Left ventricle myocardium superior (tissue), 1 donor: Measurements from ENCODE around the gene COG2. TPM values are rescaled to one million over a fixed set of nuclear protein-coding genes. Genes with fewer than 3 reads are reported as not detected.

Experiments
- ATAC-seq: fragments of 200-7000 bp; cut with Tn5 transposase; one replicate; pipeline ENCODE4 v1.9.1; 2020; ENCODE audit warnings: mild to moderate bottlenecking, moderate library complexity
- DNase-seq: peaks from one replicate; pipeline ENCODE4 v3.0.0-alpha.2; 2020
- intact Hi-C: fragments of 100-400 bp; cut with micrococcal nuclease; formaldehyde crosslinking; loops from one replicate; pipeline ENCODE4 v1.11.0; 2022
- total RNA-seq: library from RNA; stranded (reverse); fragmentation: NEBNext Ultra II Directional; extraction: Animal tissue kit (Norgen Biotek cat#: 25700); gene quantifications from one replicate; pipeline ENCODE4 v1.2.1, GENCODE V29; 2021
- donor health status: DM: no; HTN: yes; CAD: no; lungs with severe emphysema.

COG2 gene
- total RNA-seq, 1 donor from 2014 or later: 34.3 TPM

- intact Hi-C loops: no loop called here
- no peak for ATAC-seq
- no peak for DNase-seq
Observed at GRCh38 chr1:230621324-230622030, 20.8 kb upstream of the COG2 start.

GRCh38 chr1:230622151-230622550 is 20.1 kb upstream of the COG2 start:
- DNase-seq: no peak
- intact Hi-C loops: no loop called here
- ATAC-seq: no peak

GRCh38 chr1:230624097-230624713 is 18.1 kb upstream of the COG2 start:
- no peak for ATAC-seq
- intact Hi-C loops: no loop called here
- DNase-seq: no peak

DNA sequence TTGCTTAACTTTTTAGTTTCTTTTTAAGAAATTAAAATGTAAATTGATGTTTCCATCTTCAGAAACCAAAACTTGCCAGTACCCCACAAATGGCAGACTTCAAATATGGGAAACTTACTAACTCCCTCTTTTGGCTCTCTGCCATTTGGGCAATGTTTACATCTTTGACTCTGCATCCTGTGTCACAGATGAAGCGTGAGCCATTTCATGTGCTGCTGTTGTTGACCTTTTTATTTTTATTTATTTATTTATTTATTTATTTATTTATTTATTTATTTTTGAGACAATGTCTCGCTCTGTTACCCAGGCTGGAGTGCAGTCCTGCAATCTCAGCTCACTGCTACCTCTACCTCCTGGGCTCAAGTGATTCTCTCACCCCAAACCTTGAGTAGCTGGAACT is 16.0 kb upstream of the COG2 start:
- ATAC-seq: no peak
- no peak for DNase-seq
- intact Hi-C loops: no loop called here

DNA sequence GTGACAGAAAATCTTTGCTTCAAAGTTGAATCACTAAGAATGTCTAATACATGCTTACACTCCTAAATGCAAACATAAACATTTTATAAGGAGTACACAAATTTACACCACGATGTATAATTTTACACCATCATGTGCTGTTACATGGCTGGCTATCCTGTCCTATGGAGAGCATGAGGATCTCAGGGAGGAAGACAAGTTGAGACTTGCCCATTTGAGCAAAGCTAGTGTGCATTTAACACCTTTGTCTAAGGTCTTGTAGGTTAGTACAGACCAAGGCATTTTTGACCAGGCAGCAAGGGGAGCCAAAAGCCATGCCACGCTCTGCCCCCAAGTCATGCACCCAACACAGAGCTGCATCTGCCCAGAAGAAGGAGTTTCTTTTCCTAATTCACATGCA is 14.5 kb upstream of the COG2 start:
- no peak for DNase-seq
- intact Hi-C loops: no loop called here
- no peak for ATAC-seq

- intact Hi-C loops: no loop called here
- DNase-seq (no peak), ATAC-seq (no peak)
Observed at GRCh38 chr1:230629511-230629910, 12.8 kb upstream of the COG2 start.

DNA sequence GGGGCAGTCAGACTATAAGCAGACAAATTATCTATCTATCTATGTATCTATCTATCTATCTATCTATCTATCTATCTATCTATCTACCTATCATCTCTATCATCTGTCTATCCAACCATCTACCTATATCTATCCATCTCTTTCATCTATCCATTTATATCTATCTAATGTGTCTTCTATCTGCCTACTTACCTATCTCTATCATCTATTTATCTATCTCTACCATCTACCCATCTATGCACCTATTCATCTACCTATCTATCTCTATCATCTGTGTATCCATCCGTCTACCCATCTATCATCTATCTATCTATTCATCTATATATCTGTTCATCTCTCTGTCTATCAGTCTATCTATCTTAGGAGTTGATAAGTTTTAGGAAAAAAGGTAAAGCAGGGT is 10.8 kb upstream of the COG2 start:
- intact Hi-C loops: no loop called here
- ATAC-seq: no peak

DNA sequence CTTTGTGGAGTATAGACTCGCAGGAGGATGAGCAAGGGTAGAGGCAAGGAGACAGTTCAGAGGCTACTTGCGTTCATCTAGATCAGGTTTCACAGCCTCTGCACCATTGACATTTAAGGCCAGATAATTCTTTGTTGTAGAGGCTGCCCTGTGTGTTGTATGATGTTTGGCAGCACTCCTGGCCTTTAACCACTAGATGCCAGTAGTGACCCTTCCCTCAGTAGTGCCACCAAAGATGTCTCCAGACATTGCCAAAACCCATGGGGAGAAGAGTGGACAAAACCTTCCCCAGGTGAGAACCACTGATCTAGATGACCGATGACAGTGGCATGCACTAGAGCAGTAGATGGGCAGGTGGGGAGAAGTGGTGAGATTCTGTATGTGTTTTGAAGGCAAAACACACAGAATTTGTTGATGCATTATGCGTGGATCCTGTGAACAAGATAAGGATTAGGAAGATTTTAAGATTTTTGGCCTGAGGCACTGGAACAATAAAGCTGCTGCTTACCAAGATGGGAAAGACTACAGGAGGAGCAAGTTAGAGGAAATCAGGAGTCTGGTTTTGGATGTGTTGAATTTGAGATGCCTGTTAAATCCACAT is 9.9 kb upstream of the COG2 start:
- DNase-seq (no peak), ATAC-seq (peak; percentile 72)
- intact Hi-C loops: no loop called here

More for the DNA sequence above, 10.8 kb upstream of the COG2 start:
- no peak for DNase-seq

- intact Hi-C loops: no loop called here
- ATAC-seq (no peak), DNase-seq (no peak)
Observed at GRCh38 chr1:230633469-230633868, 8.8 kb upstream of the COG2 start.

GRCh38 chr1:230634384-230634783 is 7.9 kb upstream of the COG2 start:
- intact Hi-C loops: no loop called here

DNA sequence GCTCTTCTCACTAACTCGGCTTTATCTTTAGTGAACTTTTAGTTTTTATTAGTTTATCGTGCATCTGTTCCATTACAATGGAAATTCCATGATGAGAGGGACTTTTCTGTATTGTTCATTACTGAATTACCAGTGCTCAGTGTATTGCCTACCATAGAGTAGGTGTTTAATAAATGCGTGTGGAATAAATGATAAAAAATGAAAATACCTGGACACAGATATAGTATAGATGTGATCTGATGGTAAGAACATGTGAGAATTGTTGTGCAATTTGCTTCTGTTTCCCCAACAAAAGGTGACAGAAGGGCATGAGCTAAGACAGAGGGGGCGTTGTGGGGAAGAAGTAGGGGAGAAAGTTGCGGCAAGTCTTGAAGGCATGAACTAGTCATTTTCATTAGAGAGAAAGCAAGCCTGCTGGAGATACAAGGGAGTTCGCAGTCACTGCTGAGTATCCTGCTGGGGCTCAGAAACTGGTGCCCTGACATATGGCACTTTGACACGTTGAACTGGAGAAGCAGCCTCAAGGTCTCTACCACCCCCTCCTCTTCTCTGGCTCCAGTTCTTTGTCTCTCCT is 5.6 kb upstream of the COG2 start:
- intact Hi-C loops: no loop called here
- ATAC-seq (no peak), DNase-seq (no peak)

More at GRCh38 chr1:230634384-230634783, 7.9 kb upstream of the COG2 start:
- DNase-seq: no peak
- ATAC-seq: no peak

DNA sequence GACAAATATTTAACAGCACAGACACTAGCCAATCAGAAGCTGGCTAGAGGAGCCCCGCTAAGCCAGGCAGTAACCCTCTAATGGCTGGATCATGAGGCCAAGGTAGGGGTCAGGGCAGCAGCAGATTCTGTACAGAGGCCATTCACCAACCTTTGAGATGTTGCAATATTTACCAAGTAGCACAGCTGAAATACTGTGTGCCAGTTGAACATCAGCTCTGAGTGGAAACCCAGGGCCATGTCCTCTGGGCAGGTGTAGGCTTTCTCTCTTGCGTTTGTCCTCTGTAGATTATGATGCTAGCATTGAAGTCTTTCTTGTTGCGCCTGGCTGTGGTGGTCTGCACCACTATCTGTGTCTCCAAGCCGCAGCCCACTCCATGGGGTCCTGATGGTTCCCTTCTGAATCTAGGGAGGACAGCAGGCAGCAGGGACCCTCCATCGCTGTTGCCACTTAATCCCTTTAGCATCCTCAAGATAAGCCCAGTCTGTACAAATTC is 2.5 kb upstream of the COG2 start:
- intact Hi-C loops: no loop called here
- ATAC-seq (no peak), DNase-seq (no peak)

- intact Hi-C loops: no loop called here
- DNase-seq: no peak
- no peak for ATAC-seq
Observed at GRCh38 chr1:230641346-230641745, 935 bp upstream of the COG2 start.

DNA sequence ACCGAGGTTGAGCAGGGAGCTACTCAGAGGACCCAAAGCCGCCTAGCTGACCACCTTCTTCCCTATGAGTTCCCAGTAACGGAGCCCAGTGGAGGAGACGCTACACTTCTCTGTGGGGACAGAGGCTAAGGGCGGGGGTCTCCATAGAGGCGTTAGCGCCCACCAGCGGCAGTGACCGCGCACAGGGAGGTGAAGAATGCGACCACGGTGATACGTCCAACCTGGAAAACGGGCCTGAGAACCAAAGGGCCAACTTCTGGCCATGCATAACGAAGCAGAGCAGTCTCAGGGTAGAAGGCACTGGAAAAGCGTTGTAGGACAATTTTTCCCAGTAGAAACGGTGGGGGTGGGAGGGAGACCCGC is 400 bp upstream of the COG2 start:
- DNase-seq (no peak), ATAC-seq (no peak)
- intact Hi-C loops: no loop called here

DNA sequence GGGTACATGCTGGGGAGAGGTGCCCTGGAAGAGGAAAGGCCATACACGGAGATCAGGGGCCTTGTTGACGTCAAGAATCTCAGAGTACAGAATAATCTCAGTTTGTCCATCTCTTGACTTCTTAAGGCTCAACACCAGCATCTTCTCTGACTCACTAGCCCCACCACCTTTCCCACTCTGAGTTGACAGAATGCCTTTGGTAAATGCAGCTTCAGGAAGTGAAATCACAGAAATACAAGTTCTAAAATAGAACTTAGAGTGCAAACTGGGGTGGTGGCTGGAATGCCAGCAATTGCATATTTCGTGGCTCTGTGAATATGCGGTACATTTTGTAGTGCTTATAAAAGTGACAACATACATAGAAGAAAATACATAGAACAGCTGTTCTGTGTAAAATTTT is 1.6 kb downstream of the COG2 start:
- intact Hi-C loops: no loop called here
- ATAC-seq: no peak

GRCh38 chr1:230646710-230647302 is 4.5 kb downstream of the COG2 start:
- ATAC-seq (no peak), DNase-seq (no peak)
- intact Hi-C loops: no loop called here

More for the DNA sequence above, 1.6 kb downstream of the COG2 start:
- DNase-seq: no peak

DNA sequence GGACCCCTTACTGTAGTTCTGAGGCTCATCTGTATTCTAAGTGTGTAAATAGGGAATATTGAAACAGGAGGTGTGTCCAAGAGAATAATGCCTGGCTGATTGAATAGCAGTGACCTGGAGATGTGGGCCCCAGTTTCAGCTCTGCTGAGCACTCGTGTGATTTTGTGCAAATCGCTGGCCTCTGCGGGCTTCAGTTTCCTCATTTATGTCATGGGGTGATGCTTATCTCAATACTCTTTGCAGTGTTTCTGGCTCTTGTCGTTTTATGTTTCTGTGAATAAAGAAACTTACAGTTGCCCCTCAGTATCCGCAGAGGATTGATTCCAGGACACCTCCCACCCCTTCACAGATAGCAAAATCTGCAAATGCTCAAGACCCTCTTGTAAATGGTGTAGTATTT is 5.0 kb downstream of the COG2 start:
- no peak for ATAC-seq
- intact Hi-C loops: no loop called here
- no peak for DNase-seq

GRCh38 chr1:230648114-230648513 is 5.8 kb downstream of the COG2 start:
- no peak for DNase-seq
- peak; percentile 35 for ATAC-seq
- intact Hi-C loops: no loop called here

DNA sequence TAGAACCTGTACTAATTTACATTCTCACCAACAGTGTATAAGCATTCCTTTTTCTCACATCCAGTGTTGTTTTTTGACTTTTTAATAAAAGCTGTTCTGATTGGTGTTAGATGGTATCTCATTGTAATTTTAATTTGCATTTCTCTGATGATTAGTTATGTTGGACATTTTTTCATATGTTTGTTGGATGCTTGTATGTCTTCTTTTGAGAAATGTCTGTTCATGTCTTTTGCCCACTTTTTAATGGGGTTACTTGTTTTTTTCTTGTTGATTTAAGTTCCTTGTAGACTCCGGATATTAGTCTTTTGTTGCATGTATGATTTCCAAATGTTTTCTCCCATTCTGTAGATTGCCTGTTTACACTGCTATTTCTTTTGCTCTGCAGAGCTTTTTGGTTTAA is 8.0 kb downstream of the COG2 start:
- intact Hi-C loops: no loop called here
- ATAC-seq (no peak), DNase-seq (no peak)

GRCh38 chr1:230651235-230651634 is 9.0 kb downstream of the COG2 start:
- ATAC-seq (no peak), DNase-seq (no peak)
- intact Hi-C loops: no loop called here
